GM23338 (cell line): ENCODE data around the gene PPP1R27. TPM values are rescaled to one million over a fixed set of nuclear protein-coding genes. Genes with fewer than 3 reads are reported as not detected.

Source experiments
- ATAC-seq: fragments of 200-7000 bp; cut with Tn5 transposase; 3 replicates; pipeline ENCODE4 v1.9.1; 2020
- DNase-seq: peaks from one replicate; pipeline ENCODE4 v3.0.0-alpha.2; 2015; ENCODE audit warnings: low spot score
- H2AFZ ChIP-seq: fragments of 200-600 bp; sonication (generic); 2 replicates; pipeline ENCODE4 v1.8.0; 2016; ENCODE audit warnings: antibody characterized with exemption, mild to moderate bottlenecking, moderate library complexity
- H3F3A ChIP-seq: fragments of 200-600 bp; sonication (generic); replicated peaks from 2 replicates; pipeline ENCODE4 v1.8.0; 2017; ENCODE audit warnings: antibody characterized with exemption, mixed run types, low read depth
- H3K27ac ChIP-seq: fragments of 200-600 bp; sonication (generic); 2 replicates; pipeline ENCODE4 v1.6.1; 2016; ENCODE audit warnings: low read depth
- H3K27me3 ChIP-seq: fragments of 200-600 bp; sonication (generic); 2 replicates; pipeline ENCODE4 v1.8.0; 2016; ENCODE audit warnings: mild to moderate bottlenecking, mixed run types, moderate library complexity; ENCODE audit not compliant: insufficient read depth
- H3K36me3 ChIP-seq: fragments of 200-600 bp; sonication (generic); 2 replicates; pipeline ENCODE4 v1.8.0; 2016; ENCODE audit warnings: mild to moderate bottlenecking; ENCODE audit not compliant: insufficient read depth
- H3K4me1 ChIP-seq: fragments of 200-600 bp; sonication (generic); 2 replicates; pipeline ENCODE4 v1.8.0; 2016; ENCODE audit warnings: mild to moderate bottlenecking, moderate library complexity; ENCODE audit not compliant: insufficient read depth
- H3K4me2 ChIP-seq: fragments of 200-600 bp; sonication (generic); 2 replicates; pipeline ENCODE4 v1.7.1; 2017; ENCODE audit warnings: mixed run types
- H3K4me3 ChIP-seq: fragments of 200-600 bp; sonication (generic); 2 replicates; pipeline ENCODE4 v1.6.1; 2016; ENCODE audit warnings: mixed run types
- H3K79me2 ChIP-seq: fragments of 200-600 bp; sonication (generic); replicated peaks from 2 replicates; pipeline ENCODE4 v1.8.0; 2017; ENCODE audit warnings: mild to moderate bottlenecking; ENCODE audit not compliant: insufficient read depth
- H3K9me2 ChIP-seq: fragments of 200-600 bp; sonication (generic); 2 replicates; pipeline ENCODE4 v1.8.0; 2017; ENCODE audit not compliant: insufficient read depth
- H4K20me1 ChIP-seq: fragments of 200-600 bp; sonication (generic); replicated peaks from 2 replicates; pipeline ENCODE4 v1.8.0; 2017; ENCODE audit warnings: mild to moderate bottlenecking; ENCODE audit not compliant: insufficient read depth
- H3K27ac Mint-ChIP-seq: 2 replicates; pipeline ENCODE4 v1.8.0; 2020; ENCODE audit warnings: inconsistent platforms, mild to moderate bottlenecking, moderate library complexity, mixed read lengths
- H3K27me3 Mint-ChIP-seq: 3 replicates; pipeline ENCODE4 v1.8.0; 2022; ENCODE audit warnings: low read depth, mild to moderate bottlenecking, moderate library complexity, mixed read lengths, inconsistent platforms; ENCODE audit not compliant: insufficient read depth, poor library complexity
- H3K36me3 Mint-ChIP-seq: 3 replicates; pipeline ENCODE4 v1.8.0; 2021; ENCODE audit warnings: low read depth, mild to moderate bottlenecking, inconsistent platforms, moderate library complexity, mixed read lengths
- H3K4me1 Mint-ChIP-seq: 3 replicates; pipeline ENCODE4 v1.8.0; 2020; ENCODE audit warnings: mild to moderate bottlenecking, inconsistent platforms, mixed read lengths
- H3K4me3 Mint-ChIP-seq: 3 replicates; pipeline ENCODE4 v1.8.0; 2021; ENCODE audit warnings: moderate library complexity, mild to moderate bottlenecking, inconsistent platforms, mixed read lengths
- H3K9me3 Mint-ChIP-seq: 3 replicates; pipeline ENCODE4 v1.8.0; 2020; ENCODE audit warnings: moderate library complexity, mild to moderate bottlenecking, inconsistent platforms, mixed read lengths
- CTCF ChIP-seq, 2 experiments: fragments of 200-600 bp in 1 of 2; sonication (generic) in 1 of 2; conservative IDR thresholded peaks; 2 replicates each; pipeline versions ENCODE4 v1.5.1 to v1.6.1; 2016 to 2017; ENCODE audit warnings: antibody characterized with exemption in 2 of 2, low read depth in 2 of 2, mild to moderate bottlenecking in 2 of 2, moderate library complexity in 1 of 2
- EZH2phosphoT487 ChIP-seq: fragments of 200-600 bp; sonication (generic); IDR thresholded peaks from one replicate; pipeline ENCODE4 v1.8.1; 2018; ENCODE audit warnings: antibody characterized with exemption; ENCODE audit not compliant: unreplicated experiment
- JUNB ChIP-seq: IDR thresholded peaks from one replicate; pipeline ENCODE4 v1.6.1; 2016; ENCODE audit warnings: antibody characterized with exemption; ENCODE audit not compliant: unreplicated experiment
- REST ChIP-seq: IDR thresholded peaks from one replicate; pipeline ENCODE4 v1.6.1; 2018; ENCODE audit warnings: antibody characterized with exemption; ENCODE audit not compliant: unreplicated experiment
- STAT1 ChIP-seq: IDR thresholded peaks from one replicate; pipeline ENCODE4 v1.6.1; 2016; ENCODE audit warnings: antibody characterized with exemption; ENCODE audit not compliant: unreplicated experiment
- ZNF462 ChIP-seq: fragments of 250-450 bp; sonication (Bioruptor Pico); IDR thresholded peaks from 2 replicates; pipeline ENCODE4 v1.5.0; 2020; ENCODE audit warnings: mild to moderate bottlenecking, moderate library complexity
- polyA plus RNA-seq: library from polyadenylated mRNA; unstranded; fragments of >200 nt; fragmentation: Nextera tagmentation; extraction: Ambion mirVana; gene quantifications from 2 replicates; pipeline ENCODE4 v1.2.1, GENCODE V29; 2016
- total RNA-seq: library from RNA; depleted of rRNA; stranded (reverse); fragments of >200 nt; shearing (Covaris generic); gene quantifications from 2 replicates; pipeline ENCODE4 v1.2.3, GENCODE V29; 2014

The PPP1R27 gene
- total and polyA plus RNA-seq, 2 experiments from 2014 or later = 0.65 TPM; not detected in 1

GRCh38 chr17:81825841-81826466 lies 8.9 kb downstream of the PPP1R27 start:
- no peaks in the 10 kb centered on the region; the same call in 1 of the 2 replicates for H3K79me2 ChIP-seq
- Mint-ChIP-seq H3K4me3 (no peak overlapping the region; the same call in 2 of the 3 replicates), H3K36me3 (no peaks in the 10 kb centered on the region; the same call in 2 of the 3 replicates)

GRCh38 chr17:81824595-81824994 lies 10.3 kb downstream of the PPP1R27 start:
- Mint-ChIP-seq H3K36me3 (no peaks in the 10 kb centered on the region; the same call in 2 of the 3 replicates), H3K4me3 (no peak overlapping the region), H3K9me3 (no peaks in the 10 kb centered on the region), H3K4me1 (peaks cover 16% of the 10 kb centered on the region), H3K27ac (no peak overlapping the region), H3K27me3 (peaks cover 5% of the 10 kb centered on the region)
- Histone ChIP-seq H3K27ac (no peak overlapping the region), H3F3A (0 out of 2 replicates have a peak, but pooled peaks cover 3% of the 10 kb centered on the region), H2AFZ (no peak overlapping the region), H3K4me1 (peaks cover 5% of the 10 kb centered on the region), H3K36me3 (no peaks in the 10 kb centered on the region), H4K20me1 (no peaks in the 10 kb centered on the region), H3K9me2 (no peaks in the 10 kb centered on the region), H3K4me2 (no peak overlapping the region), H3K27me3 (no peaks in the 10 kb centered on the region), H3K79me2 (no peaks in the 10 kb centered on the region), H3K4me3 (no peak overlapping the region)
- DNase-seq = no peak
- no peak for ATAC-seq
- TF ChIP-seq ZNF462 (no peak), REST (no peak), EZH2phosphoT487 (no peak), JUNB (no peak), STAT1 (no peak)

More at GRCh38 chr17:81825841-81826466, 8.9 kb downstream of the PPP1R27 start:
- H3K9me3 Mint-ChIP-seq = no peaks in the 10 kb centered on the region
- peaks cover 8% of the 10 kb centered on the region for H3K27me3 Mint-ChIP-seq
- no peak overlapping the region for H3K27ac ChIP-seq
- TF ChIP-seq JUNB (no peak), CTCF (conservative IDR thresholded peaks at IDR 0.05; ENCODE audit: low read depth in 2 of 2) (peak; percentile 33 to 49)
- H3F3A ChIP-seq = 0 out of 2 replicates have a peak, but pooled peaks cover 5% of the 10 kb centered on the region
- ATAC-seq = peak; percentile 65
- H3K4me1 ChIP-seq = no peaks in the 10 kb centered on the region; the same call in 1 of the 2 replicates
- H3K36me3 ChIP-seq = no peaks in the 10 kb centered on the region
- DNase-seq = peak; percentile 69
- peak overlapping the region; percentile 8 for H3K27ac Mint-ChIP-seq
- no peaks in the 10 kb centered on the region; the same call in 1 of the 2 replicates for H4K20me1 ChIP-seq
- H3K4me2 ChIP-seq = no peak overlapping the region
- no peak overlapping the region for H3K4me3 ChIP-seq
- no peaks in the 10 kb centered on the region for H3K9me2 ChIP-seq
- H3K4me1 Mint-ChIP-seq = peaks cover 17% of the 10 kb centered on the region
- no peak overlapping the region for H2AFZ ChIP-seq
- H3K27me3 ChIP-seq = no peaks in the 10 kb centered on the region
